HT1080 (cell line): ENCODE data around the gene TSPAN10. TPM values are rescaled to one million over a fixed set of nuclear protein-coding genes. Genes with fewer than 3 reads are reported as not detected.
"Not testable (repeated sequence)": the region's sequence is repeated elsewhere in the genome, so short reads cannot be mapped to it uniquely, and the experiment has no call there.

Experiments used
- DNase-seq: peaks from one replicate; pipeline ENCODE4 v3.0.0-alpha.2; 2015; ENCODE audit warnings: low read depth
- polyA plus RNA-seq, 2 experiments: library from polyadenylated mRNA; depleted of rRNA; stranded (reverse); fragments of >200 nt; gene quantifications; 2 replicates each; pipeline ENCODE4 v1.2.3, GENCODE V29; 2015
- total RNA-seq: library from RNA; depleted of rRNA; stranded (reverse); fragments of >200 nt; shearing (Covaris generic); gene quantifications from 2 replicates; pipeline ENCODE4 v1.2.3, GENCODE V29; 2014; rRNA removed

The TSPAN10 gene
- 1.4 and 2.2 TPM in 2 replicates for total RNA-seq
- polyA plus RNA-seq (2015; cell fraction: cytosol; rRNA removed) = 4.8 and 5.0 TPM in 2 replicates
- polyA plus RNA-seq (2015; cell fraction: nucleus; rRNA removed) = 7.4 and 9.6 TPM in 2 replicates

DNA sequence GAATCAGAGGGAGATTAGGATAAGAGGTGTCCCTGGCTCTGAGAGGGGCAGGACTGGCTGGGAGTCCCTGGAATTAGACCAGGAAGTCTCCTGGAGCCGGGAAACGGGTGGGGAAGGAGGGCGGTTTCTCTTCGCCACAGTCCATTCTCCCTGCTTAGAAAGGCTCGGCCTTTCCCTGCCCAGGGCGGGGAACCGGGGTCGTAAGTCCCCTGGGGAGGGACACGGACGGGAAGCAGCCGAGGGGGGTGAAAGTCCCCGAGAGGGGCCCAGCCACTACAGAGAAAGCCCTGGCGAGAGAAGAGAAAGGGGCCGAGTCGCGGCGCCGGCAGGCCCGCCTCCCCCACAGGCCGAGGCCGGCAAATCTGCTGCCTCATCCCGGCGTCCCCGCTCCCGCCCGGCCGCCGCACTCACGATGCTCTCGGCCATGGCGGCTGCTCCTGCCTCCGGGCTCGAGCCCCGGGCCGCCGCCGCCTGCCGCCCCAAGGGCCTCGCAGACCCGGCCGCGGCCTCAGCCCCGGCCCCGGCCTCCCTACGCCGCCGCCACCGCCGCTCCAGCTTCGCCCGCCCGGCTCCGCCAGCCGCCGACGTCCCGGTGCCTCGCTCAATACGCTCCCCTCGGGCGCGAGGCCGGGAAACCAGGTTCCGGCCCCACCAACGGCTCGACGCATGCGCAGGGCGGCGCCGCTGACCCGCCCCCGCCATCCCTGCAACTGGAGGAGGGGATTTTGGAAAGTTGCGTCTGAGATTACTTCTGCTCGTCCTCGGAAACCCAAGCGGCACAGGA is at the start of gene TSPAN10, which contains the start of gene NPLOC4:
Gene TSPAN10, plus strand, starts transcription at position 692 of the 784 bp plus-strand sequence. CDS start 5,217 bp downstream, outside the sequence.
Gene NPLOC4, minus strand, starts transcription at position 608 of the 784 bp plus-strand sequence. Its CDS starts 182 bp downstream, at position 426.
- DNase-seq = peak; percentile 76

DNA sequence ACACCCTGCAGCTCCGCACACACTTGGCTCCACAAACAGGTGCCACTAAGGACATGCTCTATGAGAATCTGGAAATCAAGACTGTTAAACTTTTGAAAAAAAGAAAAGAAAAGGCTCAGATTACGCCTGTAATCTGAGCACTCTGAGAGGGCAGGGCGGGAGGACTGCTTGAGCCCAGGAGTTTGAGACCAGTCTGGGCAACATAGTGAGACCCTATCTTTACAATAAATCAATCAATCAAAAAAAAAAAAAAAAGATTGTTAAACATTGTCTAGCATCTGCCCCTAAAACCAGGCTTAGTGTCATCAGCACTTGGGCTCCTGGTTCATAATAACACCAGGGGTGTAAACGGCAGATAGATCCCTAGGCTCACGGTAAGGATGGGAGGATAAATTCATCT is 47.4 kb upstream of the TSPAN10 start:
- DNase-seq = no peak

DNA sequence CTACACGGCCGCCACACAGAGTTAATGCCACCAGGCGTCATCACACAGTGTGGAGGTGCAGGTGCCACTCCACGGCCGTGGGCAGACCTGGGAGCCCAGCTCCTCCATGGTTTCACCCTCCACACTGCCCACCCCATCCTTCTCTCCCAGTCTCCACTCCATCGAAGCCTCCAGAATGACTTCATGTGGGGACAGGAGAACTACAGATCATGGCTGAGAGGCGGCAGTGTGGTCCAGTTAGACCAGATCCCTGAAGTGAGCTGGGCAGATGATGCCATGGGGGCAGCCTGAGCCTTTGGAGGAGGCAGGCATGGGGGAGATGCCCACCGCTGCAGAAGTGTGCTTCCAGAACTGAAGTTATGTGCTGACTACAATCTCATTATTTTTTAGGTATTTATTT is 46.9 kb upstream of the TSPAN10 start:
- DNase-seq = no peak

DNA sequence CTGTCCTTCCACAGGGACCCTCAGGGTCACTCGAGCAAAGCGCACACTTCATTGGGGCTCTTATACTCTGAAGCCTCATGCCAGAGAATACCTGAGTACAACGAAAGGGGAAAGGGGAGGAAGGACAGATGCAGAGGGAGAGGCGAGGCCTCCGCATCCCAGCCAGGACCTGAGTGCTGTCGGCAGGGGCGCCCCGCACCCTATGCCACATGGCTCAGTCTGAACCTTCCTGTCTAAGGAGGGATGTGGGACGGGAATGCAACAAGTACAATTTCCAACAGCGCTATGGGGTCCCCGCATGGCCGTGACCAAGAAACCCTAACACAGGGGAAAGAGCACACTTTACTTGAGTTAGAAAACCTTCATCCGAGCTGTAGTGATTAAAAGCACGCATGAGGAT is 45.0 kb upstream of the TSPAN10 start:
- DNase-seq = no peak

DNA sequence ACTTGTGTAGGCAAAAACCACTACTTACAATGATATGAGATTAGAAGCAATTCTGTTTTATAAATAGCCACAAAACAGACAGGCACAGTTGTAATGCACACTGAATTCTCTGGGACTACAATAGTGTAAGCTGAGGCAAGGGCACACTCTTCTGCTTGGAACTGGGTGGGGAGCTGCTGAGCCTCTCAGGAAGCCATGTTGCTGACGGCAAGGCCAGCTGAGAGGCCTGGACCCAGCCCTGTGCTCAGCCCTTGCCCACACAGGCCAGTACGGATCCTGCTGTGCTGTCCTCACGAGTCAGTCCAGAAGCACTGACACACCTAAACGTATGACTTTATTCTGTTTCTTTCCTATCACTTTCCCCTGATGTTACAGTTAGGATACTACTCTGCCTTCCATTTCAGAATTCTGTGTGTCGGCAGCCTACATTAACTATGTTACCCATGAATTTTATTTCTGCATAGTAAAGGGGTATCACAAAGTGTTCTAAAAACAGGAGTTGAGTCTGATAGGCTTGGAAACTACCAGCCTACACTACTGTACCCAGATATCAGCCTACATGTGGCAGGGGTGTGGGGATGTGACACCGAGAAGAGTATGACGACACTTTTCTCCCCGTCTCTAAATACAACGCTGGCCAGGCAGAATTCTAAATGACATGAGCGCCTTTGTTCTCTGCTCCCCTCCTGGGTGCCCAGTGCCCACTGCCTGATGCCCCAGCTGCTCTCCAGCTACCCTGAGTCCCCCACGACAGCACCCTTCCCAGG is 43.7 kb upstream of the TSPAN10 start:
- no peak for DNase-seq

DNA sequence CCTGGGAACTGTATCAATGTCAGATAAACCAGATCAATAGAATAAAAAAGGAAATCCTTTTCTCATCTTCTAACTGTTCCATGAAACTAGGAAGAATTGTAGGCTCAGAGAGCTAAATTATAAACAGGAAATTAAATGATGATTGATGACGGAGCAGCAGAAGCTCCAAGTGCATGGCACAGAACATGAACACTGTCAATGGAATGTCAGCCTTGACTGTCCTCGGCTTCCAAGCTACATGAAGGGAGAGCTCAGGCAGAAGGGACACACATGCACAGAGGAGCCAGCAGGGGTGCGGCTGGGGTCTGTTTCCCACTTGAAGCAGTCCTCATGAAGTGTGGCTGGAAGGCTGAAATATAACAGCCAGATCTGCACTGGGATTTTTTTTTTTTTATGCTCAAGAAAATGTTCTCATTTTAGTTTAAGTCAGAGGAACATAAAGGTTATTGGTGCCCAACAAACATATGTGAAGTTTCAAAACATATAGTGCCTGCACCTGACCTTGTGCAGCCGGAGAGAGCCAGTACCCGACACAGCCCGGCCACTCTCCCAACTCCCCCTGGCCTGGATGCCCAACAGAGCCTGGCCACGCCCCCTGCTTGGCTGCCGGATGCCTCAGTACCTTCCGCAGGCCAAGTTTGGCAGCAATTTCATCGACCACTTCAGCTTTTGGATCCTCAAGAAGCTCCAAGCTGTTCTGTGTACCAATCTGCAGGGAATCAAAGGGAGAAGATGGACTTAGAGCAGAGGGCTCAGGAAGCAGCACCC is 37.1 kb upstream of the TSPAN10 start:
- no peak for DNase-seq

DNA sequence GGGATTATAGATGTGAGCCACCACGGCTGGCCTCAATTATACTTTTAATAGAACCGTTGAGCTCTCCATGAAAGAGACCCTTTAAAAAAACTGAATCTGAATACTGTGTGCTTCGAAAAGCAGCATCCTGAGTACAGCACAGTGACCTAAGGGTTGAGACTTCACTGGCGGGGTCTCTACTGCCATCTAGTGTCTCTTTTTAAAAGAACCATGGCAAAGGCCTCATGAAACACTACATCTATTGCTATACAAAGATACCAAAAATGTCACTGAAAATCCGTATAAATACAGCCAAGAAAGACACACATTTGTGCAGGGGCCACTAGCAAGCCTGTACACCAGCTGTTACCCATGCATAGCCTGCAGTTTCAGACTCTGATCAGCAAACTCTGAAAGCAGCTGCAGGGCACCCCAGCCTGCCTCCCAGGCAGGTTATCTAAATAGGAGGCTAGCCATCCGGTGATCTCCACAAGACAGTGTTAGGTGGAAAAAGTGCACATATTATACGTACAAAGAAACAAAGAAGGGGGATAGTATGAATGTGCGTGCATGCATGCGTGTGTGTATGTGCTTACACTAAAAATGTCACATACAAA is 35.4 kb upstream of the TSPAN10 start:
- DNase-seq = peak; percentile 69

DNA sequence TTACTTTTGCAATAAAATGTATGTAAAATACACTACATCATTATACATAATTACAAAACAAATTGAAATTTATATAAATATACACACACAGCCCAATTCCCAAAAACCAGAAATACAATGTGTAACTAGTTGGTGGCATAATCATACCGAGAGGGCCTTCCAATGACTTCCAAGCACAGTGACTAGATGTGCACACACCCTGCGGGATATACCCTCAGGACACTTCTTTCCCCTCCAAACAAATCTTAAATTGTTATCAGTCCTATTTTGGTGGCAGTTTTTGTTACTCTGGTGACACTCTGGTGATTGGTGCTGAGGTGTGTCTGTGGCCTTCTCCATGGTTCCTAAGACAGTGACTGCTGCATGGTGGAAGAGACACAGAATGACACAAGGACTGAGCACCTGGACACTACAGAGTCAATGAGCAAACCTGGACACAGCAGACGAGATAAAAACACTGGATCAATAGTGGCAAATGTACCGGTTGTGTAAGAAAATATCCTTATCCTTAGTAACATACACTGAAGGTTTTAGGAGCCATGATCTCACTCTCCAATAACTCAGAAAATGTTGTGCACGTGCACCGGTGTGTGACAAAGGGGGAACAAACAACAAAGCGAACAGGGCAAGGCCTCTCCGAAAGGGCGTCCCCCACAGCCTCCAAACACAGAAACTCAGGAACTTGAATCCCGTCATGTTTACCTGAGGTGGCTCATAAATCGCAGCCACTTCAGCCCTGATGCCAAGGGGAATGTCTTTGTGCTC is 33.0 kb upstream of the TSPAN10 start:
- no peak for DNase-seq

DNA sequence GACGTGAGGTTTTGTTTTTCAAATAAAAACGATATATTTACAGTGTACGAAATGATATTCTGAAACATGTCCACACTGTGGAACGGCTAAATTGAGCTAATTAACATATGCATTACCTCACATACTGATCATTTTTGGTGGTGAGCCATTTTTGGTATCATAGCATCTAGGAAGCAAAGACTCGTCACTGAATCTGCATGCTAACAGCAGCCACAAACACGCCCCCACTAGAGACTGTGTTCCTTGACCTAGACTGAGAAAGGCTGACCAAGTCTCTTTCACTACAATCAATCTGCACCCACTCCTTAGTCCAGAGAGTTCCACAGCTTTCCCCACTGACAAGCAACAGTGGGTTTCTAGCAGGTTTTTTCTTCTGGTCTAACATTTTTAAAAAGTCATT is 29.6 kb upstream of the TSPAN10 start:
- no peak for DNase-seq

DNA sequence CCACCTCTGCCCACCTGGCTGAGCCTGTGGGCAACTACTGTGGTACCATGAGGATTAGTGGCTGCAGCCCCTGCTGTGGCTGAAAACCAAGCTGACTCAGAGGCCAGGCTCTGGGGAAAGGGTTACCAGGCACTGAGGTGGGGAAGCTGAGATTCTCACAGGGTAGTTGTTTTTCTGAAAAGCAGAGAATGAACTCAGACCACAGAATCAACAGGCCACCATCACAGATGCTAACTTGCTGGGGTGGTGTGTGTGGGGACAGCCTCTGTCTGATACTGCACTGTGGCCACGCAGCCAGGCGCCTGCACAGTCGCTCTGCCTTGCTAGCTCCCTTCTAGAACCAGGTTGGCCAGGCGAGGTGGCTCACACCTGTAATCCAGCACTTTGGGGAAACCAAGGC is 28.9 kb upstream of the TSPAN10 start:
- DNase-seq = no peak

DNA sequence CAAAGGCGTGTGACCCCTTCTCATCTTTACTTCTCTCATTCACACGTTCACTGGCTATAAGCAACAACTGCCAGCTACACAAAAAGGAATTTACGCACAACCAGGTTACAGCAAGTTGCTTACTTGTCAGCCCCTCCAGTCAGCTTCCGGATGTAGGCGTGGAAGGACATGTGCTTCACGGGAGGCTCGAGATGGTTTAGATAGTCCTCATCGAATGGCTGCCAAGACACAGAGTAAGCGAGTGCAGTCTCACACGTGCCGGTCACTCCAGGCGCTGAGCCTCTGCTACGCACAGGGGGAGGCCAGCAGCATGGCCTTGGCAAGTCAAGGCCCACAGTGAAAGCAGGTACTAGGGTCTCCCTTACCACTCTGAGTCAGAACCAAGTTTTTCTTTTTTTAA is 28.4 kb upstream of the TSPAN10 start:
- no peak for DNase-seq

DNA sequence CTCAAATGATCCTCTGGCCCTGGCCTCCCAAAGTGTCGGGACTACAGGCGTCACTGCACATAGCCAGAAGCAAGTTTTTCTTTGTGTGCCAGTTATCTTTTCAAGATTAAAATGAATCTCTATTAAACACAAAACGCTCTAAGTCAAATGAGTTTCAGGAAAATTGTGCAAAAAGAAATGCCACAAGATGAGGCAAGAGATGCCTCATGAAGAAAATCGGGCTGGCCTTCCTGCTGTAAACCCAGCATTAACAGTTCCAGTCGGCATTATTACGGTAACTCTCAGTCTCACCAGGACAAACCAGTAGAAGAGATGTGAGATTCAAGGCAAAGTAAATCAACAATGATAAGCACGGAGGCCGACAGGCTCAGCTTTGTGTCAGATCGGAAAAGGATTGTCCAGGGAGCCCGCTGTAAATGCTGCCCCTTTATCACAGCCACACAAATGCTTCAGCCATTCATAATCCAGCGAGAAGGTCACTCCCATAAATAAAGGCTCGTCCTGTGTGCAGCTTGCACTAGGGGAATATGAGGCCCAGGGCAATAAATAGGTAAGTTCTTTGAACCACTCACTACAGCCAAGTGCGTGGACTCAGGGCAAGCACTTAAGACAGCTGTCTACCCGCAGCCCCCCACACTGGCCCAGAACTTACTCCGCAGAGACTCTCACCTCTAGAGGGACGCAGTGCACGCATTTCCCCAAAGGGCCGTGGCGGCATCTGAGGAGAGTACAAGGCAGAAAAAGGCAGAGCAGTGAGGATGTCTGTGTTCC is 27.3 kb upstream of the TSPAN10 start:
- DNase-seq = no peak

DNA sequence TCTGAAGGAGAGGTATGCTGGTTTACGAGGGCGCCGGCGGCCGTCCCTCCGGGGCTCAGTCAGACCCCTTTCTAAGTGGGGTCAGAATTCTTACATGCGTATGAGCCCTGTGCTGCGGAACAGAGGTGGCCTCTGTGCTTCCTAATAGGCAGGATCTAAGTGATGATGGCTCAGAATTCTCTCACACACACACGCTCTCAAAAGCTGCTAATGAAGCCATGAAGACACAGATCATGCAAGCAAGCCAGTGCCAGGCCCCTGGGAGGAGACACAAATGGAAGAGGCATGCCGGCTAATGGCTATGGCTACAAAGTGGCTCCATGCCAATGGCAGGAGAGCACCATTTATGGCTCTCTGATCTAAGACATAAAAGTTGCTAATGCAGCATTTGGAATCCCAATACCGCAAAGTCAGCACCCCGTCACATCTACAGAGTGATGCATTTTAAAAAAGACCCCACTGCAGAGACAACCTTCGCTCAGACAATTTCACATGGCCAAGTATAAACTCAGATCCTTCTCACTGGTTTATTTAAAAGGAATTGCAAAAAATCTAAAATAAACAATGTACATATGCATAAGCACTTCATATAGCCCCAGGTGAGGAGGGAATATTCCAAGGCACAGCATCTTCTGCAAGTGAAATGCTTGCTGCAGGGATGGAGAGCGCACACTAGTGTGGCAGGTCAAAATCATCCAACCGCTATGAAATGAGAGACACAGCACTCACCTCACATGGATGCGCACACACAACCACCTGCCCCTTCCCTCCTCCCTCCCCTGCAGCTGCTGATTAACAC is 24.6 kb upstream of the TSPAN10 start:
- no peak for DNase-seq

DNA sequence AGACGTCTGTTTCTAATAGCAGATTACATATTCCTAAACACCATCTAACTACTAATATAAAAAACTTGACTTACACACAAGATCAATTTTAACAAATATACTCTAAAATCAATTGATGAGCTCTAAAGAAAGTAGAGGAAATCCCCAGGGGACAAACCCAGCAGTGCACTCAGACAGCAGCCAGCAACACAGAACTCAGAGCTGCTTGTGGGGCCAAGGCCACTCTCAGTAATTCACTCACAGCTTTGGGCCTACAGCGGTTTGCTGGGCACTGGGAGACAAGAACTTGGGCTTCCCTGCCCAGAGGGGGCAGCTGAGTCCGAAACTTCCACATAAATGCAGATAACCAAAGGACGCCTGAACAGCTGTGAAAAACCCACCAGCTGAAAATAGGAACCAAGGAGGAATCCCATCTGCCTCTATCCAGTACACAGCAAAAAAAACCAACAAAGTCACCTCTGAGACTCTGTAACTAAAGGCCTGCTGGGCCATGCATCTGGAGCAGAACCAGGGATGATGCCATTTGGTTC is 21.5 kb upstream of the TSPAN10 start:
- DNase-seq = no peak

DNA sequence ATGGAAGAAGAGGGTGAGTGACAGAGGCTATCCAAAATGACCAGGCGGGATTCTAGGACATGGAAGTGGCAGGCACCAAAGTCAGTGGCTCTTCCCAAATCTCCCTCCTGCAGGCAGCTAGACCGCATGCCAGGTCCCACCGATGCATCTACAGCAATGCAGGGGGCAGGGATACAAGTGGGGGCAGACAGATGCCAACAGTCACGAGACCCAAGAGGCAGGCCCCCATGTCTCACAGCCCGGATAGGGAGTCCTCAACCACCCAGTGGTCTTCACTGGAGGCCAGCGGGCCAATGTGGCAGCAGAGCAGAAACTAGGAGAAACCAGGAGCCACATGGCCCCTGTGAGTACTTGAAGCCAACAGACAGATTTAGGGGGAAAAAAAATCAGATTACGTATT is 20.1 kb upstream of the TSPAN10 start:
- no peak for DNase-seq

DNA sequence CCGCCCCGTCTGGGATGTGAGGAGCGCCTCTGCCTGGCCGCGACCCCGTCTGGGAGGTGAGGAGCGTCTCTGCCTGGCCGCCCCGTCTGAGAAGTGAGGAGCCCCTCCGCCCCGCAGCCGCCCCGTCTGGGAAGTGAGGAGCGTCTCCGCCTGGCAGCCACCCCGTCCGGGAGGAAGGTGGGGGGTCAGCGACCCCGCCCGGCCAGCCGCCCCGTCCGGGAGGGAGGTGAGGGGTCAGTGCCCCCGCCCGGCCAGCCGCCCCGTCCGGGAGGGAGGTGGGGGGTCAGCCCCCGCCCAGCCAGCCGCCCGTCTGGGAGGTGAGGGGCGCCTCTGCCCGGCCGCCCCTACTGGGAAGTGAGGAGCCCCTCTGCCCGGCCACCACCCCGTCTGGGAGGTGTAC is 18.7 kb upstream of the TSPAN10 start:
- not testable (repeated sequence) for DNase-seq

DNA sequence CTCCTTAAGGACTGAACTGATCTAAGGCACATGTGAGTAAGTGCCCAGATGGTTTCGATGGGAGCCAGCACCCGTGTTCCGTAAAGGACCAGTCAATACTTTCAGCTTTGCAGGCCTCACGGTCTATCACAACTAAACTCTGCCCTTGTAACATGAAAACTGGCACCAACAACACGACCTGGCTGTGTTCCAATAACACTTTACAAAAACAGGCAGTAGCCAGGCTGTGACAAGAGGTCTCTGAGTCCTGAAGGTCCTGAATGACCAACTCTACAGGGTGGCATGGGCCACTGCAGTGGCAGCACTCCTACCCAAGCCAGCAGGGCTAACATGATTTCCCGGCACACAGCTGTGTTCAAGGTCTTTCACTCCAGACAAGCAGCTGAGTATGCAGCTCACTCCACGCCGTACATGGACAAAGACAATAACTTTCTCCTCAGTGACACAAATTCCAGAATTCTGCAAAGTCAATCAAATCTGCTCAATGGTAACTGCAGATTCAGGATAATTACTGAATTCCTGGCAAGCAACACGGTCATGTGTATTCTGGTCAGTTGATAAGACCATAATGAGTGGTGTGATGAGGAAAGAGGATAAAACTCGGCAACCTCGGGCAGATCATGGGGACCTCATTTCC is 15.4 kb upstream of the TSPAN10 start:
- no peak for DNase-seq

DNA sequence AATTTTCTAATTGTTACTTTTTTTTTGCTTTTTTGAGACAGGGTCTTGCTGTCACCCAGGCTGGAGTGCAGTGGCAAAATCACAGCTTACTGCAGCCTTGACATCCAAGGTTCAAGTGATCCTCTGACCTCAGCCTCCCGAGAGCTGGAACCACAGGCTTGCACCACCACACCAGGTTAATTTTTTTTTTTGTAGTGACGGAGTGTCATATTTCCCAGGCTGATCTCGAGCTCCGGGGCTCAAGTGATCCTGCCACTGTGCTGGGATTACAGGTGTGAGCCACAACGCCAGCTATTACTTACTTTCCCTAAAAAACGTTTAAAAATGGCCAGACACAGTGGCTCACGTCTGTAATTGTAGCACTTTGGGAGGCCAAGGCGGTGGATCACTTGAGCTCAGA is 6.7 kb upstream of the TSPAN10 start:
- DNase-seq = no peak
